ENCODE data around the gene XYLT1. TPM values are rescaled to one million over a fixed set of nuclear protein-coding genes. Genes with fewer than 3 reads are reported as not detected.

Gene XYLT1
- total RNA-seq, 8 experiments from 2014 or later: 1.2 to 22.0 (median 6.3) TPM

DNA sequence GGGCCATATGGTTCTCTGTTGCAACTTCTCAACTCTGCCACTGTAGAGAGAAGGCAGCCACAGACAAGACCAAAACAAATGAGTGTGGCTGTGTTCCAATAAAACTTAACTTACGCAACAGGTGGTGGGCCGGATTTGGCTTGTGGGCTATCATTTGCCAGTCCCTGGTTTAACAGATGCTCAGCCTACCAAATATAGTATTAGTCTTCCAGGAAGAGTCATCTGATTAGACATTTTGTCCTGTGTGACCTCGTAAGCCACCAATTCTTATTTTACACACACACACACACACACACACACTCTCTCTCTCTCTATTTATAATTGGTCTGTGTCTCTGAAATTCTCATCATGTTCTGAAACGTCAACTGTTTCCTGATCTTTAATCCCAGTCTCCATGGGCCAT, 245.9 kb downstream of the XYLT1 start:
- no peak overlapping the region for H3K27ac ChIP-seq
- WGBS, 10 experiments: 17 to 100% (median 66%) methylated on average over 1 to 4 of the region's 4 CpGs
- peaks cover 6 to 11% of the 10 kb centered on the region in 2 donors for H3K4me1 ChIP-seq (replicated peaks in 1 of 2)
- peak in 2 of 8 experiments; percentile 60 to 63 for ATAC-seq (replicated peaks in 6 of 8)
- in situ Hi-C loops (cut with MboI; ENCODE audit: low pct_unique_long_range_greater_than_20kb in 2 of 9, low sequenced_read_pairs in 9 of 9, unreplicated experiment in 9 of 9): loop anchor here in 1 of 9 experiments (25.0 kb wide), 1 partner anchor 237 kb away; the partner anchor contains the start of gene XYLT1
- no peak overlapping the region for H3K4me3 ChIP-seq

DNA sequence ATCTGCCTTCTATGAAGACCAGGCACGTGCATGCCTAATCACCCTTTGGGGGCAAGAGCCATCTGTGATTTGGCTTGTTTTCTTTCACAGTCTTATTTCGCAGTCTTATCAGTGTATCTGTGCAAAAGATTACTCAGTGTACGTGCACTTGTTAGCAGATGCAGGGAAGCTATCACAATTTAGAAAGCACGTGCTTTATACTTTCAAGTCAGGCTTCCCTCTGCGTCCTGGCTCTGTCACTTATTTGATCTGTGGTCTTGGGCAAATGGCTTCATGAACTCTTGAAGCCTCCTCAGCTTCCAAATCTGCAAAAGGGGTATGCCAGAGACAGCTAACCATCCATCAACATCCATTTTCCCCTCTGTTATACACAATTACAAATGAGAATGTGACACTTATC, 246.4 kb downstream of the XYLT1 start:
- H3K4me3 ChIP-seq: no peak overlapping the region
- H3K27ac ChIP-seq: no peak overlapping the region
- no peak for ATAC-seq (replicated peaks in 6 of 8)
- H3K4me1 ChIP-seq (replicated peaks in 1 of 2): peaks cover 6 to 11% of the 10 kb centered on the region in 2 donors
- 68 to 100% (median 96%) methylated on average over 1 to 5 of the region's 5 CpGs; no CpG with 5 or more reads in 1 of the 10 experiments for WGBS, 10 experiments
- in situ Hi-C loops (cut with MboI; ENCODE audit: low pct_unique_long_range_greater_than_20kb in 2 of 9, low sequenced_read_pairs in 9 of 9, unreplicated experiment in 9 of 9): loop anchor here in 1 of 9 experiments (25.0 kb wide), 1 partner anchor 238 kb away; the partner anchor contains the start of gene XYLT1

- ATAC-seq (replicated peaks in 6 of 8): no peak
- Histone ChIP-seq H3K27ac (no peak overlapping the region), H3K4me1 (replicated peaks in 1 of 2) (peaks cover 6 to 11% of the 10 kb centered on the region in 2 donors), H3K4me3 (no peak overlapping the region)
- in situ Hi-C loops (cut with MboI; ENCODE audit: low pct_unique_long_range_greater_than_20kb in 2 of 9, low sequenced_read_pairs in 9 of 9, unreplicated experiment in 9 of 9): loop anchor here in 1 of 9 experiments (25.0 kb wide), 1 partner anchor 239 kb away; the partner anchor contains the start of gene XYLT1
- WGBS, 10 experiments: 100% methylated on average over 1 to 3 of the region's 3 CpGs; no CpG with 5 or more reads in 4 of the 10 experiments
Observed at GRCh38 chr16:17223576-17223975, 247.2 kb downstream of the XYLT1 start.

DNA sequence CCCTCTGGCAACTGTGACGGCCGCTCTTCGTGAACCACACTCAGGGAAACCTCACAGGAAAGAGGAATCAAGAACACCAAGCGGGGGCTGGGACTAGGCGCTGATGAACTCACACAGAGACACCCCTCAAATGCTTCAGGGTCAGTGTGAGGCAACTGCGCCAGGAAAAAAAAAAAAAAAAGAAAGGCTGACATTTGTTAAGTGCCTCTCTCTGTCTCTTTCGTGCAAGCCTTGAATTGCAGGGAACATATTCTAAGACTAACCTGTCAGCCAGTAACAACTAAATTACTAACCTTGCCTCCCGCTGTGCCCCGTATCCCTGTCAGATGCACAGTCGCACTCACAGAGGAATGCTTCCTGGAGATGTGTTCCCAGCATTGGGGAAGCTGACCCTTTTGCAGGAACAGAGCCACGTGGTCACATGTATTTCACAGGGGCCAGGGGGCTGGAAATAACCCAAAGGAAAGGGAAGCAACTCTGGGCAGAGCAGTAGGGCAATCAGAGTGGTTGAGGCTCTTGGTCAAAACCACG, 247.8 kb downstream of the XYLT1 start:
- 33 to 100% (median 68%) methylated on average over 2 to 8 of the region's 12 CpGs; no CpG with 5 or more reads in 1 of the 10 experiments for whole genome bisulfite sequencing, 10 experiments
- peak in 5 of 8 experiments; percentile 81 to 92 (median 87) for ATAC-seq (replicated peaks in 6 of 8)
- in situ Hi-C loops (cut with MboI; ENCODE audit: low pct_unique_long_range_greater_than_20kb in 2 of 9, low sequenced_read_pairs in 9 of 9, unreplicated experiment in 9 of 9): loop anchor here in 1 of 9 experiments (25.0 kb wide), 1 partner anchor 239 kb away; the partner anchor contains the start of gene XYLT1
- no peak overlapping the region for H3K4me3 ChIP-seq
- H3K4me1 ChIP-seq (replicated peaks in 1 of 2): peaks cover 6 to 11% of the 10 kb centered on the region in 2 donors
- H3K27ac ChIP-seq: peak overlapping the region in 1 of 2 donors; percentile 2

- H3K4me1 ChIP-seq (replicated peaks in 1 of 2): peaks cover 17 to 18% of the 10 kb centered on the region in 2 donors
- H3K27ac ChIP-seq: no peak overlapping the region
- peak in 1 of 8 experiments; percentile 39 for ATAC-seq (replicated peaks in 6 of 8)
- H3K4me3 ChIP-seq: no peak overlapping the region
- WGBS, 10 experiments: 0 to 94% (median 63%) methylated on average over 1 to 2 of the region's 2 CpGs; no CpG with 5 or more reads in 3 of the 10 experiments
- in situ Hi-C loops (cut with MboI; ENCODE audit: low pct_unique_long_range_greater_than_20kb in 2 of 9, low sequenced_read_pairs in 9 of 9, unreplicated experiment in 9 of 9): loop anchor here in 1 of 9 experiments (25.0 kb wide), 1 partner anchor 242 kb away; the partner anchor contains the start of gene XYLT1
Observed at GRCh38 chr16:17219991-17220390, 250.8 kb downstream of the XYLT1 start.

- H3K4me1 ChIP-seq (replicated peaks in 1 of 2): peaks cover 17 to 26% of the 10 kb centered on the region in 2 donors
- in situ Hi-C loops (cut with MboI; ENCODE audit: low pct_unique_long_range_greater_than_20kb in 2 of 9, low sequenced_read_pairs in 9 of 9, unreplicated experiment in 9 of 9): loop anchor here in 1 of 9 experiments (25.0 kb wide), 1 partner anchor 246 kb away; the partner anchor contains the start of gene XYLT1
- WGBS, 10 experiments: 0 to 96% (median 56%) methylated on average over 1 to 5 of the region's 8 CpGs; no CpG with 5 or more reads in 2 of the 10 experiments
- H3K27ac ChIP-seq: peak overlapping the region in 1 of 2 donors; percentile 38
- ATAC-seq (replicated peaks in 6 of 8): peak in 4 of 8 experiments; percentile 19 to 53 (median 48)
- H3K4me3 ChIP-seq: no peak overlapping the region
Observed at GRCh38 chr16:17215936-17216335, 254.8 kb downstream of the XYLT1 start.

DNA sequence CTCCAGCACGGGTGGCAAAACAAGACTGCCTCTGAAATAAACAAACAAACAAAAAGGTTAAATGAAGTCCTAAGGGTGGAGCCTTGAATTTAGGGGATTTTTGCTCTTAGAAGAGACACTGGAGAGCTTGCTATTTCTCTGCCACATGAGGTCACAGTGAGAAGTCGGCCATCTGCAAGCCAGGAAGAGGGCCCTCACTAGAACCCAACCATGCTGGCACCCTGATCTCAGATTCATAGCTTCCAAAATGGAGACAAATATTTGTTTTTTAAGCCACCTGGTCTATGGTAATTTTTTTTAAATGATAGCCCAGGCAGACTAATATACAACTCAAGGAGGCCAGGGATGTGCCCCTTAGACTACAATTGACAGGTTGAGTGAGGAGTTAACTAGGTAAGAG, 255.5 kb downstream of the XYLT1 start:
- in situ Hi-C loops (cut with MboI; ENCODE audit: low pct_unique_long_range_greater_than_20kb in 2 of 9, low sequenced_read_pairs in 9 of 9, unreplicated experiment in 9 of 9): loop anchor here in 1 of 9 experiments (25.0 kb wide), 1 partner anchor 247 kb away; the partner anchor contains the start of gene XYLT1

GRCh38 chr16:17213974-17214373, 256.8 kb downstream of the XYLT1 start:
- ATAC-seq (replicated peaks in 6 of 8): no peak
- Histone ChIP-seq H3K27ac (no peak overlapping the region), H3K4me1 (replicated peaks in 1 of 2) (peaks cover 17 to 26% of the 10 kb centered on the region in 2 donors), H3K4me3 (no peak overlapping the region)
- in situ Hi-C loops (cut with MboI; ENCODE audit: low pct_unique_long_range_greater_than_20kb in 2 of 9, low sequenced_read_pairs in 9 of 9, unreplicated experiment in 9 of 9): loop anchor here in 1 of 9 experiments (25.0 kb wide), 1 partner anchor 248 kb away; the partner anchor contains the start of gene XYLT1
- WGBS, 10 experiments: 35 to 100% (median 89%) methylated on average over 2 to 3 of the region's 3 CpGs; no CpG with 5 or more reads in 3 of the 10 experiments

More for the DNA sequence above, 255.5 kb downstream of the XYLT1 start:
- peaks cover 17 to 26% of the 10 kb centered on the region in 2 donors for H3K4me1 ChIP-seq (replicated peaks in 1 of 2)
- WGBS, 10 experiments: 57 to 100% (median 93%) methylated on average over 1 to 2 of the region's 2 CpGs; no CpG with 5 or more reads in 7 of the 10 experiments
- ATAC-seq (replicated peaks in 6 of 8): no peak
- H3K27ac ChIP-seq: no peak overlapping the region
- H3K4me3 ChIP-seq: no peak overlapping the region

- in situ Hi-C loops (cut with MboI; ENCODE audit: low pct_unique_long_range_greater_than_20kb in 2 of 9, low sequenced_read_pairs in 9 of 9, unreplicated experiment in 9 of 9): loop anchor here in 1 of 9 experiments (25.0 kb wide), 1 partner anchor 249 kb away; the partner anchor contains the start of gene XYLT1
- H3K4me3 ChIP-seq: no peak overlapping the region
- H3K27ac ChIP-seq: peak overlapping the region; percentile 59 to 60
- no peak for ATAC-seq (replicated peaks in 6 of 8)
- 80 to 100% (median 100%) methylated on average over 1 to 2 of the region's 2 CpGs; no CpG with 5 or more reads in 5 of the 10 experiments for WGBS, 10 experiments
- peaks cover 17 to 26% of the 10 kb centered on the region in 2 donors for H3K4me1 ChIP-seq (replicated peaks in 1 of 2)
Observed at GRCh38 chr16:17213025-17213424, 257.7 kb downstream of the XYLT1 start.

GRCh38 chr16:17212606-17213005, 258.2 kb downstream of the XYLT1 start:
- peak overlapping the region; percentile 59 to 60 for H3K27ac ChIP-seq
- peaks cover 17 to 26% of the 10 kb centered on the region in 2 donors for H3K4me1 ChIP-seq (replicated peaks in 1 of 2)
- no peak overlapping the region for H3K4me3 ChIP-seq
- in situ Hi-C loops (cut with MboI; ENCODE audit: low pct_unique_long_range_greater_than_20kb in 2 of 9, low sequenced_read_pairs in 9 of 9, unreplicated experiment in 9 of 9): loop anchor here in 1 of 9 experiments (25.0 kb wide), 1 partner anchor 250 kb away; the partner anchor contains the start of gene XYLT1
- ATAC-seq (replicated peaks in 6 of 8): peak in 5 of 8 experiments; percentile 24 to 88 (median 42)
- 48 to 69% (median 56%) methylated on average over 1 to 6 of the region's 6 CpGs; no CpG with 5 or more reads in 3 of the 10 experiments for WGBS, 10 experiments

GRCh38 chr16:17211797-17212196, 259.0 kb downstream of the XYLT1 start:
- no peak overlapping the region for H3K4me3 ChIP-seq
- peak in 1 of 8 experiments; percentile 25 for ATAC-seq (replicated peaks in 6 of 8)
- WGBS, 10 experiments: 58 to 100% (median 87%) methylated on average over 1 to 2 of the region's 4 CpGs; no CpG with 5 or more reads in 6 of the 10 experiments
- in situ Hi-C loops (cut with MboI; ENCODE audit: low pct_unique_long_range_greater_than_20kb in 2 of 9, low sequenced_read_pairs in 9 of 9, unreplicated experiment in 9 of 9): loop anchor here in 1 of 9 experiments (25.0 kb wide), 1 partner anchor 251 kb away; the partner anchor contains the start of gene XYLT1
- H3K4me1 ChIP-seq (replicated peaks in 1 of 2): peaks cover 17 to 26% of the 10 kb centered on the region in 2 donors
- H3K27ac ChIP-seq: no peak overlapping the region

DNA sequence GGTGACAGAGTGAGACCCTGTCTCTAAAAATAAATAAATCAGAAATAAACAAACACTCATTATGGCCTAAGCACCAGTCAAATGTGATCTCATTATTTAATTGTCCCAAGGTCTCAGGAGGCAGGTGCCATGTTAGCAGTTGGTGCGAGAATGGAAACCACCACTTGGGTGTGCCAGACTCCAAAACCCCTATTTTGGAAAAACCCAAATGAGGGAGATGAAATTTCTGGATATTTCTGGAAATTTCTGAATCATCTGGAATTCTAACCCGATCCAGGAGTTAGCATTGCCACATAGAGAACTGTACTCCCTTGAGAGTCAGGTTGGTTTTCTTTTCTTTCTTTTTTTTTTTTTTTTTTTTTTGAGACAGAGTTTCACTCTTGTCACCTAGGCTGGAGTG, 264.0 kb downstream of the XYLT1 start:
- in situ Hi-C loops (cut with MboI; ENCODE audit: low pct_unique_long_range_greater_than_20kb in 2 of 9, low sequenced_read_pairs in 9 of 9, unreplicated experiment in 9 of 9): loop anchor here in 1 of 9 experiments (25.0 kb wide), 1 partner anchor 256 kb away; the partner anchor contains the start of gene XYLT1
- 18 to 100% (median 85%) methylated on average over 1 to 2 of the region's 2 CpGs; no CpG with 5 or more reads in 4 of the 10 experiments for WGBS, 10 experiments
- Histone ChIP-seq H3K4me1 (replicated peaks in 1 of 2) (peaks cover 12 to 24% of the 10 kb centered on the region in 2 donors), H3K4me3 (no peak overlapping the region), H3K27ac (no peak overlapping the region)
- no peak for ATAC-seq (replicated peaks in 6 of 8)

All from motor neuron (in vitro differentiated cells).